ENCODE measurements around the gene PYGM. TPM values are rescaled to one million over a fixed set of nuclear protein-coding genes. Genes with fewer than 3 reads are reported as not detected.

Gene PYGM
- total and polyA plus RNA-seq, 2 donors (not counting 3 experiments of a cell fraction or from before 2014, with no cell fraction given), result 0.10 to 0.62 TPM

DNA sequence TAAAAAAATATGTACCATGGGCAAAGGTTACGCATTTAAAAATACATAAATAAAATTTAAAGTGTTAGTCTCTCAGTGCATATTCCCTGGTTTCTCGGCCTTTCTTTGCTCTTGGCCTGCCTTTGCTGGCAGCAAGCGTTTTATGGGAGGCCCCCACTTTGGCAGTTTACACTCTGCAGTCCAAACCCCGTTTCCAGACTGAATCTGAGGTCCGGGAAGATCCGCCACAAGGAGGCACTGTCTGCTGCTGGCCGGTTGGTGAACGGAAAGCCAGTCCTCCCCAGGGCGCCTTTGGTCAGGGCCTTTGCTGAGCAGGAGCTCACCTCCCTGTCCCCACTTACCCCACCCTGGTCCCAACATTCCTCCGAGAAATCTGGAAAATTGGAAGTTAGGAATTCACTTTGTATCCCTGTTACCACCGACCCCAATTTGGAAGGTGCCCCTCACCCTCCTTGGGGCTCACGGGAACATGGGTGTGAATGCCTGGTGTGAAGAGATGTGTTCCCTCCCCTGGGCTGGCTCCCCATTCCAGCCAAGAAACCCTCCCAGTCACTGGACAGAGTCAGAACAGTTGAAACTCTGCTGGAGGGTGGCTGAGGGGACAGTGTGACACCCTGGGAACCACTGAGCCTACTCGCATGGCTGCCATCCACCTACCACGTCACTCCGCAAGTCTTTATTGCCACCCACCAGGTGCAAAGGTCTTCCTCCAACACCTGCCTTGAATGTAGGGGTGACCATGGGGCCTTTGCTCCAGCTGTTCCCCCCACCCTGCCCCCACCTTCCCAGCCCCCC lies 27.9 kb upstream of the PYGM start:
- no peaks in the 10 kb centered on the region for H3K9me1 ChIP-seq (replicated peaks; ENCODE audit: control insufficient read depth, extremely low read depth, insufficient read depth, low read length)
- no peak overlapping the region for H3K4me3 ChIP-seq (replicated peaks in 1 of 3; ENCODE audit: insufficient read depth in 1 of 3, low read depth in 1 of 3, low read length in 3 of 3)
- intact Hi-C loops (cut with micrococcal nuclease), result loop anchor here (2.0 kb wide), 2 partner anchors 13 to 57 kb away; partner anchors contain the start of gene CDC42BPG
- no peaks in the 10 kb centered on the region for H3K79me2 ChIP-seq (ENCODE audit: control insufficient read depth, insufficient read depth, low read length)
- H3K27ac ChIP-seq (ENCODE audit: insufficient read depth, low read depth, low read length), result no peak overlapping the region
- FAIRE-seq (peak; percentile 56), DNase-seq (ENCODE audit: low read depth, low spot score) (peak; percentile 52)
- dilution Hi-C loops (cut with MboI; ENCODE audit: extremely low pct_ligation_motif_present, low sequenced_read_pairs), result no loop called here
- no peak for TF ChIP-seq MAX (IDR thresholded peaks at IDR 0.05; ENCODE audit: insufficient read depth, insufficient read length)
- peak; percentile 11 for TF ChIP-seq POLR2AphosphoS5 (IDR thresholded peaks at IDR 0.05; ENCODE audit: insufficient read depth, low read depth, low read length)
- TF ChIP-seq CTCF (IDR thresholded peaks at IDR 0.05; ENCODE audit: extremely low read depth in 1 of 2, insufficient read depth in 1 of 2, low read depth in 1 of 2, low read length in 2 of 2), result peak; percentile 83 to 89
- TF ChIP-seq EZH2 (IDR thresholded peaks at IDR 0.05; ENCODE audit: borderline replicate concordance, low read depth, low read length, severe bottlenecking), result no peak
- no peak for TF ChIP-seq FOS (IDR thresholded peaks at IDR 0.05; ENCODE audit: borderline replicate concordance, insufficient read depth, low read length)
- TF ChIP-seq JUN (IDR thresholded peaks at IDR 0.05; ENCODE audit: borderline replicate concordance, insufficient read depth, insufficient read length, low read depth), result no peak
- TF ChIP-seq GATA2 (IDR thresholded peaks at IDR 0.05; ENCODE audit: insufficient read depth, insufficient read length, low read depth, low read length), result no peak
- TF ChIP-seq POLR2A (IDR thresholded peaks at IDR 0.05; ENCODE audit: low read depth, low read length), result no peak
- TF ChIP-seq MYC (IDR thresholded peaks at IDR 0.05; ENCODE audit: low read depth, low read length), result no peak
- no peaks in the 10 kb centered on the region for H3K9me3 ChIP-seq (replicated peaks; ENCODE audit: control insufficient read depth, insufficient read depth, low read length)
- no peaks in the 10 kb centered on the region for H3K4me1 ChIP-seq (ENCODE audit: control insufficient read depth, extremely low read depth, insufficient read depth, low read length)
- H3K9ac ChIP-seq (replicated peaks; ENCODE audit: extremely low read depth, insufficient read depth, low read length), result no peak overlapping the region
- no TSS peak for BruUV-seq (replicated peaks)
- POLR2A ChIA-PET, result no interaction called here
- CTCF ChIA-PET, result interaction anchor here (0.5 to 3.4 kb wide), 25 partner anchors 9 to 330 kb away, joined by 3 to 32 read pairs (median 4); partner anchors contain the start of genes CDC42BPG, EHD1, MAP4K2 and MEN1
- H2AFZ ChIP-seq (ENCODE audit: low read depth, low read length), result no peak overlapping the region
- no peaks in the 10 kb centered on the region for H3K27me3 ChIP-seq (ENCODE audit: control insufficient read depth in 2 of 2, insufficient read depth in 2 of 2, low read length in 2 of 2)
- no peak overlapping the region for H3K4me2 ChIP-seq (ENCODE audit: insufficient read depth, low read length)
- H3K36me3 ChIP-seq (ENCODE audit: control insufficient read depth in 2 of 2, extremely low read depth in 1 of 2, insufficient read depth in 2 of 2, low read length in 2 of 2), result peaks cover 0 to 14% of the 10 kb centered on the region in 2 experiments
- H4K20me1 ChIP-seq (replicated peaks; ENCODE audit: control insufficient read depth, extremely low read depth, insufficient read depth, low read length), result no peaks in the 10 kb centered on the region

Measured in endothelial cell of umbilical vein (primary cell).